HEK293 (cell line): ENCODE measurements around the gene C19orf53.

ENCODE experiments used
- BCL11B ChIP-seq: fragments of 450-650 bp; formaldehyde crosslinking; IDR thresholded peaks from 2 replicates; pipeline ENCODE4 v1.5.1; 2016; ENCODE audit warnings: low read depth, missing biosample characterization, missing genetic modification characterization
- EGR2 ChIP-seq: fragments of 450-650 bp; formaldehyde crosslinking; IDR thresholded peaks from 2 replicates; pipeline ENCODE4 v1.5.1; 2016; ENCODE audit warnings: low read depth, missing biosample characterization, missing genetic modification characterization
- GLI4 ChIP-seq: fragments of 450-650 bp; formaldehyde crosslinking; IDR thresholded peaks from 2 replicates; pipeline ENCODE4 v1.5.1; 2016; ENCODE audit warnings: missing biosample characterization, missing genetic modification characterization
- KLF9 ChIP-seq: fragments of 450-650 bp; formaldehyde crosslinking; IDR thresholded peaks from 2 replicates; pipeline ENCODE4 v1.5.1; 2016; ENCODE audit warnings: missing biosample characterization, missing genetic modification characterization, low read depth
- OSR2 ChIP-seq: fragments of 450-650 bp; formaldehyde crosslinking; IDR thresholded peaks from 2 replicates; pipeline ENCODE4 v1.5.1; 2016; ENCODE audit warnings: missing biosample characterization, missing genetic modification characterization
- TCF7L2 ChIP-seq: IDR thresholded peaks from 2 replicates; pipeline ENCODE4 v1.6.1; 2011; ENCODE audit warnings: low read depth, mild to moderate bottlenecking, inconsistent platforms, low read length, moderate library complexity, borderline replicate concordance
- TRIM28 ChIP-seq: IDR thresholded peaks from 2 replicates; pipeline ENCODE4 v1.6.1; 2011; ENCODE audit warnings: low read length, control low read depth, borderline replicate concordance
- WT1 ChIP-seq: fragments of 450-650 bp; formaldehyde crosslinking; IDR thresholded peaks from 2 replicates; pipeline ENCODE4 v1.5.1; 2016; ENCODE audit warnings: missing biosample characterization, missing genetic modification characterization
- YY2 ChIP-seq: fragments of 450-650 bp; formaldehyde crosslinking; IDR thresholded peaks from 2 replicates; pipeline ENCODE4 v1.5.1; 2016; ENCODE audit warnings: missing biosample characterization, missing genetic modification characterization
- ZBTB10 ChIP-seq: fragments of 450-650 bp; formaldehyde crosslinking; IDR thresholded peaks from 2 replicates; pipeline ENCODE4 v1.5.1; 2016; ENCODE audit warnings: missing biosample characterization, missing genetic modification characterization
- ZBTB8A ChIP-seq: fragments of 450-650 bp; formaldehyde crosslinking; IDR thresholded peaks from 2 replicates; pipeline ENCODE4 v1.5.1; 2016; ENCODE audit warnings: missing biosample characterization, missing genetic modification characterization
- ZEB2 ChIP-seq: fragments of 450-650 bp; formaldehyde crosslinking; IDR thresholded peaks from 2 replicates; pipeline ENCODE4 v1.5.1; 2016; ENCODE audit warnings: missing biosample characterization, missing genetic modification characterization
- ZNF132 ChIP-seq: fragments of 450-650 bp; formaldehyde crosslinking; IDR thresholded peaks from 2 replicates; pipeline ENCODE4 v1.5.1; 2017; ENCODE audit warnings: missing biosample characterization, missing genetic modification characterization, borderline replicate concordance
- ZNF133 ChIP-seq: fragments of 450-650 bp; formaldehyde crosslinking; IDR thresholded peaks from 2 replicates; pipeline ENCODE4 v1.5.1; 2016; ENCODE audit warnings: missing biosample characterization, missing genetic modification characterization
- ZNF140 ChIP-seq: fragments of 450-650 bp; formaldehyde crosslinking; IDR thresholded peaks from 2 replicates; pipeline ENCODE4 v1.5.1; 2016; ENCODE audit warnings: missing biosample characterization, missing genetic modification characterization
- ZNF155 ChIP-seq: fragments of 450-650 bp; formaldehyde crosslinking; IDR thresholded peaks from 2 replicates; pipeline ENCODE4 v1.5.1; 2016; ENCODE audit warnings: missing biosample characterization, missing genetic modification characterization
- ZNF16 ChIP-seq: fragments of 450-650 bp; formaldehyde crosslinking; IDR thresholded peaks from 2 replicates; pipeline ENCODE4 v1.5.1; 2016; ENCODE audit warnings: low read depth, missing biosample characterization, missing genetic modification characterization
- ZNF23 ChIP-seq: fragments of 450-650 bp; formaldehyde crosslinking; IDR thresholded peaks from 2 replicates; pipeline ENCODE4 v1.5.1; 2016; ENCODE audit warnings: missing biosample characterization, missing genetic modification characterization, borderline replicate concordance
- ZNF302 ChIP-seq: fragments of 450-650 bp; formaldehyde crosslinking; IDR thresholded peaks from 2 replicates; pipeline ENCODE4 v1.5.1; 2016; ENCODE audit warnings: missing biosample characterization, missing genetic modification characterization, low read depth
- ZNF473 ChIP-seq: fragments of 450-650 bp; formaldehyde crosslinking; IDR thresholded peaks from 2 replicates; pipeline ENCODE4 v1.5.1; 2017; ENCODE audit warnings: missing biosample characterization, missing genetic modification characterization
- ZNF510 ChIP-seq: fragments of 450-650 bp; formaldehyde crosslinking; IDR thresholded peaks from 2 replicates; pipeline ENCODE4 v1.5.1; 2018; ENCODE audit warnings: mild to moderate bottlenecking, missing genetic modification characterization, missing biosample characterization; ENCODE audit not compliant: insufficient replicate concordance
- ZNF513 ChIP-seq: fragments of 450-650 bp; IDR thresholded peaks from 2 replicates; pipeline ENCODE4 v1.5.1; 2018; ENCODE audit warnings: missing biosample characterization, missing genetic modification characterization
- ZNF514 ChIP-seq: fragments of 450-650 bp; formaldehyde crosslinking; IDR thresholded peaks from 2 replicates; pipeline ENCODE4 v1.5.1; 2016; ENCODE audit warnings: missing biosample characterization, missing genetic modification characterization
- ZNF529 ChIP-seq: fragments of 450-650 bp; formaldehyde crosslinking; IDR thresholded peaks from 2 replicates; pipeline ENCODE4 v1.5.1; 2017; ENCODE audit warnings: missing genetic modification characterization, missing biosample characterization; ENCODE audit not compliant: insufficient replicate concordance
- ZNF530 ChIP-seq: fragments of 450-650 bp; formaldehyde crosslinking; IDR thresholded peaks from 2 replicates; pipeline ENCODE4 v1.5.1; 2016; ENCODE audit warnings: low read depth, missing biosample characterization, missing genetic modification characterization
- ZNF549 ChIP-seq: fragments of 450-650 bp; IDR thresholded peaks from 2 replicates; pipeline ENCODE4 v1.5.1; 2018; ENCODE audit warnings: missing biosample characterization, missing genetic modification characterization, mild to moderate bottlenecking, inconsistent platforms, moderate library complexity
- ZNF561 ChIP-seq: fragments of 450-650 bp; IDR thresholded peaks from 2 replicates; pipeline ENCODE4 v1.5.1; 2018; ENCODE audit warnings: missing biosample characterization, missing genetic modification characterization, borderline replicate concordance
- ZNF571 ChIP-seq: fragments of 450-650 bp; formaldehyde crosslinking; IDR thresholded peaks from 2 replicates; pipeline ENCODE4 v1.5.0; 2017; ENCODE audit warnings: missing biosample characterization, missing genetic modification characterization
- ZNF600 ChIP-seq: fragments of 450-650 bp; formaldehyde crosslinking; IDR thresholded peaks from 2 replicates; pipeline ENCODE4 v1.5.1; 2016; ENCODE audit warnings: missing biosample characterization, missing genetic modification characterization
- ZNF624 ChIP-seq: fragments of 450-650 bp; formaldehyde crosslinking; IDR thresholded peaks from 2 replicates; pipeline ENCODE4 v1.5.1; 2017; ENCODE audit warnings: missing biosample characterization, missing genetic modification characterization
- ZNF654 ChIP-seq: fragments of 450-650 bp; formaldehyde crosslinking; IDR thresholded peaks from 2 replicates; pipeline ENCODE4 v1.5.1; 2016; ENCODE audit warnings: low read depth, missing biosample characterization, missing genetic modification characterization
- ZNF664 ChIP-seq: fragments of 450-650 bp; formaldehyde crosslinking; IDR thresholded peaks from 2 replicates; pipeline ENCODE4 v1.5.1; 2016; ENCODE audit warnings: missing biosample characterization, missing genetic modification characterization
- ZNF707 ChIP-seq: fragments of 450-650 bp; formaldehyde crosslinking; IDR thresholded peaks from 2 replicates; pipeline ENCODE4 v1.5.1; 2016; ENCODE audit warnings: missing biosample characterization, missing genetic modification characterization
- ZNF747 ChIP-seq: fragments of 450-650 bp; formaldehyde crosslinking; IDR thresholded peaks from 2 replicates; pipeline ENCODE4 v1.5.1; 2016; ENCODE audit warnings: missing biosample characterization, missing genetic modification characterization
- ZNF792 ChIP-seq: fragments of 450-650 bp; formaldehyde crosslinking; IDR thresholded peaks from 2 replicates; pipeline ENCODE4 v1.5.1; 2016; ENCODE audit warnings: missing biosample characterization, missing genetic modification characterization
- ZNF843 ChIP-seq: fragments of 450-650 bp; formaldehyde crosslinking; IDR thresholded peaks from 2 replicates; pipeline ENCODE4 v1.5.1; 2016; ENCODE audit warnings: missing biosample characterization, missing genetic modification characterization
- ZXDB ChIP-seq: fragments of 450-650 bp; formaldehyde crosslinking; IDR thresholded peaks from 2 replicates; pipeline ENCODE4 v1.5.1; 2016; ENCODE audit warnings: missing biosample characterization, missing genetic modification characterization
- TF ChIP-seq, protein P1 (sequence below): fragments of 450-650 bp; formaldehyde crosslinking; IDR thresholded peaks from 2 replicates; pipeline ENCODE4 v1.5.1; 2016; ENCODE audit warnings: missing biosample characterization, missing genetic modification characterization, borderline replicate concordance

C19orf53 gene

GRCh38 chr19:13731147-13731964, 42.9 kb upstream of the C19orf53 start (continued):
- no peak for TF ChIP-seq ZNF571
- no peak for TF ChIP-seq ZNF664
- peak; percentile 8; the same call in 1 of the 2 replicates for TF ChIP-seq ZNF654 (tag by site-specific recombination)
- TF ChIP-seq ZNF23 (tag by site-specific recombination) = no peak
- no peak for TF ChIP-seq ZNF529
- TF ChIP-seq ZNF302 (tag by site-specific recombination) = no peak
- peak; percentile 35; the same call in 1 of the 2 replicates for TF ChIP-seq KLF9
- no peak for TF ChIP-seq ZBTB8A (tag by site-specific recombination)
- no peak for TF ChIP-seq ZNF140
- TF ChIP-seq ZXDB (tag by site-specific recombination) = peak; percentile 80; the same call in 1 of the 2 replicates
- no peak for TF ChIP-seq ZNF473
- TF ChIP-seq EGR2 (tag by site-specific recombination) = no peak
- TF ChIP-seq YY2 (tag by site-specific recombination) = no peak
- TF ChIP-seq ZNF747 = no peak
- no peak for TF ChIP-seq GLI4 (tag by site-specific recombination)
- TF ChIP-seq ZNF561 (tag by site-specific recombination) = 0 out of 2 replicates have a peak, but pooled peaks have one; percentile 30
- TF ChIP-seq ZNF16 (tag by site-specific recombination) = no peak
- no peak for TF ChIP-seq ZNF513 (tag by site-specific recombination)
- no peak for TF ChIP-seq ZNF792 (tag by site-specific recombination)
- TF ChIP-seq ZEB2 (tag by site-specific recombination) = peak; percentile 97
- no peak for TF ChIP-seq ZNF514 (tag by site-specific recombination)
- peak; percentile 58; the same call in 1 of the 2 replicates for TF ChIP-seq OSR2 (tag by site-specific recombination)
- peak; percentile 83 for TF ChIP-seq ZNF843 (tag by site-specific recombination)
- no peak for TF ChIP-seq WT1 (tag by site-specific recombination)
- TF ChIP-seq ZNF133 (tag by site-specific recombination) = no peak
- TF ChIP-seq ZNF132 (tag by site-specific recombination) = no peak
- no peak for TF ChIP-seq ZNF549 (tag by site-specific recombination)
- no peak for TF ChIP-seq ZNF530 (tag by site-specific recombination)
- TF ChIP-seq ZNF155 (tag by site-specific recombination) = no peak
- no peak for TF ChIP-seq ZNF707 (tag by site-specific recombination)
- TF ChIP-seq, protein P1, sequence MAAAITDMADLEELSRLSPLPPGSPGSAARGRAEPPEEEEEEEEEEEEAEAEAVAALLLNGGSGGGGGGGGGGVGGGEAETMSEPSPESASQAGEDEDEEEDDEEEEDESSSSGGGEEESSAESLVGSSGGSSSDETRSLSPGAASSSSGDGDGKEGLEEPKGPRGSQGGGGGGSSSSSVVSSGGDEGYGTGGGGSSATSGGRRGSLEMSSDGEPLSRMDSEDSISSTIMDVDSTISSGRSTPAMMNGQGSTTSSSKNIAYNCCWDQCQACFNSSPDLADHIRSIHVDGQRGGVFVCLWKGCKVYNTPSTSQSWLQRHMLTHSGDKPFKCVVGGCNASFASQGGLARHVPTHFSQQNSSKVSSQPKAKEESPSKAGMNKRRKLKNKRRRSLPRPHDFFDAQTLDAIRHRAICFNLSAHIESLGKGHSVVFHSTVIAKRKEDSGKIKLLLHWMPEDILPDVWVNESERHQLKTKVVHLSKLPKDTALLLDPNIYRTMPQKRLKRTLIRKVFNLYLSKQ (tag by site-specific recombination) = no peak
- peak; percentile 69; the same call in 1 of the 2 replicates for TF ChIP-seq BCL11B (tag by site-specific recombination)
- TF ChIP-seq TRIM28 = no peak
- TF ChIP-seq ZNF600 (tag by site-specific recombination) = peak; percentile 57; the same call in 1 of the 2 replicates
- TF ChIP-seq ZBTB10 = no peak
- no peak for TF ChIP-seq ZNF510
- TF ChIP-seq TCF7L2 = no peak
- TF ChIP-seq ZNF624 (tag by site-specific recombination) = no peak
